AG10803 (cell line): ENCODE results near the gene PUS1.

Experiments used
- DNase-seq: peaks from one replicate; pipeline ENCODE4 v3.0.0; 2010; ENCODE audit warnings: low read depth
- H3K4me3 ChIP-seq: 2 replicates; pipeline ENCODE4 v1.5.1; 2011; ENCODE audit warnings: mild to moderate bottlenecking, low read length, control low read depth
- TF ChIP-seq, protein P1 (sequence below): conservative IDR thresholded peaks from 2 replicates; pipeline ENCODE4 v1.5.1; 2011; ENCODE audit warnings: mild to moderate bottlenecking, low read length, control low read depth, inconsistent platforms

The PUS1 gene

GRCh38 chr12:131922772-131923171 lies 6.3 kb upstream of the PUS1 start:
- TF ChIP-seq, protein P1, sequence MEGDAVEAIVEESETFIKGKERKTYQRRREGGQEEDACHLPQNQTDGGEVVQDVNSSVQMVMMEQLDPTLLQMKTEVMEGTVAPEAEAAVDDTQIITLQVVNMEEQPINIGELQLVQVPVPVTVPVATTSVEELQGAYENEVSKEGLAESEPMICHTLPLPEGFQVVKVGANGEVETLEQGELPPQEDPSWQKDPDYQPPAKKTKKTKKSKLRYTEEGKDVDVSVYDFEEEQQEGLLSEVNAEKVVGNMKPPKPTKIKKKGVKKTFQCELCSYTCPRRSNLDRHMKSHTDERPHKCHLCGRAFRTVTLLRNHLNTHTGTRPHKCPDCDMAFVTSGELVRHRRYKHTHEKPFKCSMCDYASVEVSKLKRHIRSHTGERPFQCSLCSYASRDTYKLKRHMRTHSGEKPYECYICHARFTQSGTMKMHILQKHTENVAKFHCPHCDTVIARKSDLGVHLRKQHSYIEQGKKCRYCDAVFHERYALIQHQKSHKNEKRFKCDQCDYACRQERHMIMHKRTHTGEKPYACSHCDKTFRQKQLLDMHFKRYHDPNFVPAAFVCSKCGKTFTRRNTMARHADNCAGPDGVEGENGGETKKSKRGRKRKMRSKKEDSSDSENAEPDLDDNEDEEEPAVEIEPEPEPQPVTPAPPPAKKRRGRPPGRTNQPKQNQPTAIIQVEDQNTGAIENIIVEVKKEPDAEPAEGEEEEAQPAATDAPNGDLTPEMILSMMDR = no peak
- DNase-seq = no peak
- no peak overlapping the region for H3K4me3 ChIP-seq

- H3K4me3 ChIP-seq = no peak overlapping the region
- no peak for DNase-seq
- TF ChIP-seq, protein P1 = no peak
These were observed 5.8 kb upstream of the PUS1 start for GRCh38 chr12:131923260-131923659.

GRCh38 chr12:131927110-131928079 lies 1.7 kb upstream of the PUS1 start:
- DNase-seq = no peak
- no peak overlapping the region for H3K4me3 ChIP-seq
- TF ChIP-seq, protein P1 = no peak

DNA sequence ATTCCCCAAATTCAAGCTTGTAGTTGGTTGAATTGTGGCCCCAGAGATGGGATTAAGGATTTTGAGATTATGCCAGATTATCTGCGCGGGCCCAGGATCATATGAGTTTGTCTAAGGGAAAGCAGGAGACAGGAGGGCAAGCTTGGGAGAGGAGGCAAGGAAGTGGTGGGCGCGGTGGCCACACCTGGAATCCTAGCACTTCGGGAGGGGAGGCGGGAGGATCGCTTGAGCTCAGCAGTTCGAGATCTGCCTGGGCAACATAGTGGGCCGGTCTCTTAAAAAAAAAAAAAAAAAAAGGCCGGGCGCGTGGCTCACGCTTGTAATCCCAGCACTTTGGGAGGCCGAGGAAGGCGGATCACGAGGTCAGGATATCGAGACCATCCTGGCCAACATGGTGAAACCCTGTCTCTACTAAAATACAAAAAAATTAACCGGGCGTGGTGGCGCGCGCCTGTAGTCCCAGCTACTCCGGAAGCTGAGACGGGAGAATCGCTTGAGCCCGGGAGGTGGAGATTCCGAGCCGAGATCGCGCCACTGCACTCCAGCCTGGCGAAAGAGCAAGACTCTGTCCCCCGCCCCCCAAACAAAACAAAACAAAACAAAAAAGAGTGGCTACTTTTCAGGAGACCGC lies 881 bp upstream of the PUS1 start:
- TF ChIP-seq, protein P1 = no peak
- DNase-seq = peak; percentile 27
- peak overlapping the region; percentile 65 for H3K4me3 ChIP-seq

DNA sequence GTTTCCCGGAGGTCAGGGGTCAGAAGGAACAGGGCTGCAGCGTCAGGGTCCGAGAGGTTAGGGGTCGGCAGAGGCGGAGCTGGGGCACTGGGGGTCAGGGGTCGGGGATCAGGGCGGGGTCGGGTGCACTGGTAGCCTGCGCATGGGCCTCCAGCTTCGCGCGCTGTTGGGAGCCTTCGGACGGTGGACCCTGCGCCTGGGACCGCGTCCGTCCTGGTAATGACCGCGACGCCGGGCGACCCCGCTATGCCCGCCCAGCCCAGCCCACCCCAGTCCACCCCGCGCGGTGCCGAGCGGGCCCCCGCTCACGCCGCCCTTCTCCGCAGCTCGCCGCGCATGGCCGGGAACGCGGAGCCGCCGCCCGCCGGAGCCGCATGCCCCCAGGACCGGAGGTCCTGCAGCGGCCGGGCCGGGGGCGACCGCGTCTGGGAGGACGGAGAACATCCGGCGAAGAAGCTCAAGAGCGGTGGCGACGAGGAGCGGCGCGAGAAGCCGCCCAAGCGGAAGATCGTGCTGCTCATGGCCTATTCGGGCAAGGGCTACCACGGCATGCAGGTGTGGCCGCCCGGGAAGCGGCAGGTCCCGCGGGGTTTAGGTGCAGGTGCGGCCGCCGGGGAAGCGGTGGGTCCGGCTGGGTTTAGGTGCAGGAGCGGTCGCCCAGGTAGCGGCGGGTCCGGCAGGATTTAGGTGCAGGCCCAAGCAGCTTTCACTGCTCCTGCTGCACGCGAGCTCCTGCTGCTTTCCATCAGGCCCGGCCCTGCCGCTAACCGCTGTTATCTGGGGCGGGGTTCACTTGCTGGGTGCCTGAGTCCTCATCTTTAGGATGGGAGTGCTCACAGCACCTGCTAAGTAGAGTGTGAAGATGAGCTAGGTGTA lies 743 bp downstream of the PUS1 start:
- H3K4me3 ChIP-seq = peak overlapping the region; percentile 90
- peak; percentile 12 for DNase-seq
- TF ChIP-seq, protein P1 = no peak

GRCh38 chr12:131930510-131930909 lies 1.4 kb downstream of the PUS1 start:
- H3K4me3 ChIP-seq = peak overlapping the region; percentile 90
- no peak for DNase-seq
- TF ChIP-seq, protein P1 = no peak
